ENCODE data around the gene GATA1. TPM values are rescaled to one million over a fixed set of nuclear protein-coding genes. Genes with fewer than 3 reads are reported as not detected.

GATA1 gene
- total RNA-seq, 1 experiment from 2014 or later: not detected

Other genes with a start within 250 kb of the GATA1 start
- gene TBC1D25, start 246.9 kb upstream of the GATA1 start, total RNA-seq (2014; rRNA removed; shearing (Covaris generic)): 5.9 and 7.4 TPM in 2 replicates
- gene RBM3, start 212.1 kb upstream of the GATA1 start, total RNA-seq (2014; rRNA removed; shearing (Covaris generic)): 200 and 208 TPM in 2 replicates
- gene WDR13, start 189.1 kb upstream of the GATA1 start, total RNA-seq (2014; rRNA removed; shearing (Covaris generic)): 62.4 and 74.1 TPM in 2 replicates
- 0.84 and 1.5 TPM in 2 replicates for gene WAS, start 102.8 kb upstream of the GATA1 start, total RNA-seq (2014; rRNA removed; shearing (Covaris generic))
- 22.3 and 27.0 TPM in 2 replicates for gene SUV39H1, start 89.9 kb upstream of the GATA1 start, total RNA-seq (2014; rRNA removed; shearing (Covaris generic))
- gene GLOD5, start 24.8 kb upstream of the GATA1 start, total RNA-seq (2014; rRNA removed; shearing (Covaris generic)): not detected in 2 replicates
- 39.7 and 46.2 TPM in 2 replicates for gene HDAC6, start 15.5 kb downstream of the GATA1 start, total RNA-seq (2014; rRNA removed; shearing (Covaris generic))
- not detected in 2 replicates for gene ERAS, start 39.9 kb downstream of the GATA1 start, total RNA-seq (2014; rRNA removed; shearing (Covaris generic))
- 0.36 and 0.59 TPM in 2 replicates for gene PCSK1N, start 49.0 kb downstream of the GATA1 start, total RNA-seq (2014; rRNA removed; shearing (Covaris generic))
- 75.1 and 106 TPM in 2 replicates for gene TIMM17B, start 111.2 kb downstream of the GATA1 start, total RNA-seq (2014; rRNA removed; shearing (Covaris generic))
- gene PQBP1, start 111.3 kb downstream of the GATA1 start, total RNA-seq (2014; rRNA removed; shearing (Covaris generic)): 74.1 and 75.8 TPM in 2 replicates
- 29.9 and 40.6 TPM in 2 replicates for gene SLC35A2, start 125.1 kb downstream of the GATA1 start, total RNA-seq (2014; rRNA removed; shearing (Covaris generic))
- gene PIM2, start 132.4 kb downstream of the GATA1 start, total RNA-seq (2014; rRNA removed; shearing (Covaris generic)): 21.3 and 22.0 TPM in 2 replicates
- 24.6 and 28.7 TPM in 2 replicates for gene OTUD5, start 171.0 kb downstream of the GATA1 start, total RNA-seq (2014; rRNA removed; shearing (Covaris generic))
- 0.59 and 1.4 TPM in 2 replicates for gene KCND1, start 185.3 kb downstream of the GATA1 start, total RNA-seq (2014; rRNA removed; shearing (Covaris generic))
- 17.7 and 18.3 TPM in 2 replicates for gene GRIPAP1, start 215.7 kb downstream of the GATA1 start, total RNA-seq (2014; rRNA removed; shearing (Covaris generic))

Measured in RPMI7951 (cell line).